WTC11 (cell line): ENCODE measurements around the gene SNCAIP.

Source experiments
- ATF6 ChIP-seq: sonication (generic); formaldehyde crosslinking; IDR thresholded peaks from 2 replicates; pipeline ENCODE4 v1.8.1; 2023; ENCODE audit warnings: mild to moderate bottlenecking, missing genetic modification reagents
- CREB1 ChIP-seq: sonication (generic); formaldehyde crosslinking; IDR thresholded peaks from 2 replicates; pipeline ENCODE4 v1.8.0; 2023; ENCODE audit warnings: mild to moderate bottlenecking, missing genetic modification reagents
- CTCF ChIP-seq: fragments of 200-600 bp; IDR thresholded peaks from 2 replicates; pipeline ENCODE4 v1.8.0; 2022; ENCODE audit warnings: antibody characterized with exemption
- ELF4 ChIP-seq: sonication (generic); formaldehyde crosslinking; IDR thresholded peaks from 2 replicates; pipeline ENCODE4 v1.8.1; 2022; ENCODE audit warnings: low read depth, mild to moderate bottlenecking, moderate library complexity, missing genetic modification reagents
- ESRRA ChIP-seq: sonication (generic); formaldehyde crosslinking; IDR thresholded peaks from 2 replicates; pipeline ENCODE4 v1.8.1; 2022; ENCODE audit warnings: mild to moderate bottlenecking, missing genetic modification reagents, borderline replicate concordance
- HMGXB4 ChIP-seq: sonication (generic); formaldehyde crosslinking; IDR thresholded peaks from 2 replicates; pipeline ENCODE4 v1.8.1; 2023; ENCODE audit warnings: mild to moderate bottlenecking, moderate library complexity, missing genetic modification reagents
- IRF1 ChIP-seq: sonication (generic); formaldehyde crosslinking; IDR thresholded peaks from 2 replicates; pipeline ENCODE4 v1.8.0; 2023; ENCODE audit warnings: missing genetic modification reagents
- MAX ChIP-seq: sonication (generic); formaldehyde crosslinking; IDR thresholded peaks from 2 replicates; pipeline ENCODE4 v1.8.0; 2022; ENCODE audit warnings: mild to moderate bottlenecking, missing genetic modification reagents
- NFYB ChIP-seq: sonication (generic); formaldehyde crosslinking; conservative IDR thresholded peaks from 2 replicates; pipeline ENCODE4 v1.8.0; 2022; ENCODE audit warnings: low read depth, missing genetic modification reagents
- NR2C2 ChIP-seq: sonication (generic); formaldehyde crosslinking; IDR thresholded peaks from 2 replicates; pipeline ENCODE4 v1.8.0; 2022; ENCODE audit warnings: mild to moderate bottlenecking, missing genetic modification reagents
- NR3C1 ChIP-seq: sonication (generic); formaldehyde crosslinking; conservative IDR thresholded peaks from 2 replicates; pipeline ENCODE4 v1.8.1; 2023; ENCODE audit warnings: low read depth, mild to moderate bottlenecking, missing genetic modification reagents
- SP1 ChIP-seq: sonication (generic); formaldehyde crosslinking; conservative IDR thresholded peaks from 2 replicates; pipeline ENCODE4 v1.8.1; 2022; ENCODE audit warnings: missing genetic modification reagents
- TCF7 ChIP-seq: sonication (generic); formaldehyde crosslinking; IDR thresholded peaks from 2 replicates; pipeline ENCODE4 v1.8.0; 2022; ENCODE audit warnings: mild to moderate bottlenecking, low read depth, missing genetic modification reagents, moderate library complexity
- ZBTB43 ChIP-seq: sonication (generic); formaldehyde crosslinking; IDR thresholded peaks from 2 replicates; pipeline ENCODE4 v1.8.1; 2023; ENCODE audit warnings: mild to moderate bottlenecking, missing genetic modification reagents

GRCh38 chr5:122367456-122367855 lies 55.4 kb downstream of the SNCAIP start:
- TF ChIP-seq ZBTB43 (CRISPR knock-in tag) (no peak), CTCF (no peak), SP1 (CRISPR knock-in tag) (no peak), CREB1 (CRISPR knock-in tag) (no peak), TCF7 (CRISPR knock-in tag) (no peak), NR3C1 (no peak), NR2C2 (no peak), HMGXB4 (CRISPR knock-in tag) (no peak), IRF1 (CRISPR knock-in tag) (no peak), ATF6 (CRISPR knock-in tag) (no peak), MAX (no peak), ESRRA (no peak), NFYB (CRISPR knock-in tag) (no peak), ELF4 (CRISPR knock-in tag) (no peak)
